Prostate gland (tissue), 2 donors: ENCODE results near the gene DOCK7.

Experiments used
- POLR2A ChIP-seq: fragments of 450-650 bp; IDR thresholded peaks from one replicate; pipeline ENCODE4 v1.6.1; 2016; ENCODE audit warnings: antibody characterized with exemption, mild to moderate bottlenecking
- POLR2AphosphoS5 ChIP-seq: sonication (generic); formaldehyde crosslinking; IDR thresholded peaks from one replicate; pipeline ENCODE4 v1.6.1; 2017; ENCODE audit warnings: antibody characterized with exemption
- TF ChIP-seq, protein P1 (sequence below), 4 experiments: fragments of 200-600 bp in 2 of 4; fragments of 450-650 bp in 2 of 4; sonication (generic) in 2 of 4; IDR thresholded peaks; 1 replicate in 3 of 4; 2 replicates in 1 of 4; pipeline ENCODE4 v1.5.1; 2016 to 2019; ENCODE audit warnings: antibody characterized with exemption in 4 of 4, mild to moderate bottlenecking in 2 of 4, moderate library complexity in 2 of 4

DNA sequence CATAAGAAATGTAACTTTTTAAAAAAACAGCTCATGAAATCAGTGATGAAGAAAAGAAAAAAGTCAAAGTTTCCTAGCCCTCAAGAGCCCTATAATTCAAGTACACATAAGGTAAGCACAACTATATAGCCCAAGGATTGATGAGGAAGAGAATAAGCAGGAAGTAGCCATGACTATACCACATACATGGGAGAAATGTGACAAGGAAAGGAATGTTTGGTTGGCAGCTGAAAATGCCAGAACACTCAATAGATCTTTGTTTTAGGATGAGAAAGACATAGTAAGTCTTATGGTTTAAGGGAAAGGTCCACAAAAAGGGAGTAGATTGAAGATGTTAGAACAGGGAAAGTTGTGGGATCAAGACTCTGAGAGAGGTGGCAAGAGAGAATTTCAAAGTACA is 5.7 kb downstream of the DOCK7 start:
- TF ChIP-seq, protein P1, sequence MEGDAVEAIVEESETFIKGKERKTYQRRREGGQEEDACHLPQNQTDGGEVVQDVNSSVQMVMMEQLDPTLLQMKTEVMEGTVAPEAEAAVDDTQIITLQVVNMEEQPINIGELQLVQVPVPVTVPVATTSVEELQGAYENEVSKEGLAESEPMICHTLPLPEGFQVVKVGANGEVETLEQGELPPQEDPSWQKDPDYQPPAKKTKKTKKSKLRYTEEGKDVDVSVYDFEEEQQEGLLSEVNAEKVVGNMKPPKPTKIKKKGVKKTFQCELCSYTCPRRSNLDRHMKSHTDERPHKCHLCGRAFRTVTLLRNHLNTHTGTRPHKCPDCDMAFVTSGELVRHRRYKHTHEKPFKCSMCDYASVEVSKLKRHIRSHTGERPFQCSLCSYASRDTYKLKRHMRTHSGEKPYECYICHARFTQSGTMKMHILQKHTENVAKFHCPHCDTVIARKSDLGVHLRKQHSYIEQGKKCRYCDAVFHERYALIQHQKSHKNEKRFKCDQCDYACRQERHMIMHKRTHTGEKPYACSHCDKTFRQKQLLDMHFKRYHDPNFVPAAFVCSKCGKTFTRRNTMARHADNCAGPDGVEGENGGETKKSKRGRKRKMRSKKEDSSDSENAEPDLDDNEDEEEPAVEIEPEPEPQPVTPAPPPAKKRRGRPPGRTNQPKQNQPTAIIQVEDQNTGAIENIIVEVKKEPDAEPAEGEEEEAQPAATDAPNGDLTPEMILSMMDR (IDR thresholded peaks at IDR 0.05), result no peak
- no peak for TF ChIP-seq POLR2AphosphoS5
- TF ChIP-seq POLR2A, result no peak
